ENCODE data around the gene ZNF462. TPM values are rescaled to one million over a fixed set of nuclear protein-coding genes. Genes with fewer than 3 reads are reported as not detected.

ZNF462 gene
- total RNA-seq, 4 donors from 2014 or later, result 9.3 to 13.3 (median 11.4) TPM

- no peak overlapping the region for H3K27ac ChIP-seq
- ATAC-seq (no peak), DNase-seq (no peak)
- H3K4me1 ChIP-seq, result no peaks in the 10 kb centered on the region
- no peaks in the 10 kb centered on the region for H3K27me3 ChIP-seq
- in situ Hi-C loops (cut with MboI; ENCODE audit: low sequenced_read_pairs in 4 of 4) (no loop called here), intact Hi-C loops (cut with DNase I; ENCODE audit: low total_unique reads) (no loop called here)
- H3K4me3 ChIP-seq, result no peak overlapping the region
- no peaks in the 10 kb centered on the region for H3K9me3 ChIP-seq
- no peak for TF ChIP-seq CTCF (IDR thresholded peaks at IDR 0.05 in 4 of 5, conservative IDR thresholded peaks at IDR 0.05 in 1 of 5)
- TF ChIP-seq POLR2A (IDR thresholded peaks at IDR 0.05), result no peak
- H3K36me3 ChIP-seq, result no peaks in the 10 kb centered on the region
These were observed 131.5 kb downstream of the ZNF462 start for GRCh38 chr9:106994463-106994862.

- Histone ChIP-seq H3K27ac (no peak overlapping the region), H3K4me3 (no peak overlapping the region), H3K36me3 (peaks cover 0 to 16% of the 10 kb centered on the region in 2 donors), H3K9me3 (no peaks in the 10 kb centered on the region), H3K27me3 (no peaks in the 10 kb centered on the region), H3K4me1 (no peaks in the 10 kb centered on the region)
- DNase-seq (no peak), ATAC-seq (no peak)
- no peak for TF ChIP-seq CTCF (IDR thresholded peaks at IDR 0.05 in 4 of 5, conservative IDR thresholded peaks at IDR 0.05 in 1 of 5)
- TF ChIP-seq POLR2A (IDR thresholded peaks at IDR 0.05), result no peak
- in situ Hi-C loops (cut with MboI; ENCODE audit: low sequenced_read_pairs in 4 of 4) (no loop called here), intact Hi-C loops (cut with DNase I; ENCODE audit: low total_unique reads) (no loop called here)
These were observed 137.3 kb downstream of the ZNF462 start for GRCh38 chr9:107000218-107000617.

GRCh38 chr9:107005201-107005600, 142.2 kb downstream of the ZNF462 start:
- no peaks in the 10 kb centered on the region for H3K9me3 ChIP-seq
- H3K27ac ChIP-seq, result no peak overlapping the region
- TF ChIP-seq POLR2A (IDR thresholded peaks at IDR 0.05) (no peak), CTCF (IDR thresholded peaks at IDR 0.05 in 4 of 5, conservative IDR thresholded peaks at IDR 0.05 in 1 of 5) (no peak)
- peaks cover 0 to 23% of the 10 kb centered on the region in 2 donors for H3K36me3 ChIP-seq
- H3K4me3 ChIP-seq, result no peak overlapping the region
- H3K27me3 ChIP-seq, result no peaks in the 10 kb centered on the region
- no peaks in the 10 kb centered on the region for H3K4me1 ChIP-seq
- intact Hi-C loops (cut with DNase I; ENCODE audit: low total_unique reads) (no loop called here), in situ Hi-C loops (cut with MboI; ENCODE audit: low sequenced_read_pairs in 4 of 4) (no loop called here)
- DNase-seq, result no peak
- no peak for ATAC-seq

GRCh38 chr9:107007402-107007801, 144.4 kb downstream of the ZNF462 start:
- H3K4me1 ChIP-seq, result no peaks in the 10 kb centered on the region
- no peak overlapping the region for H3K4me3 ChIP-seq
- peaks cover 0 to 35% of the 10 kb centered on the region in 2 donors for H3K36me3 ChIP-seq
- H3K27me3 ChIP-seq, result no peaks in the 10 kb centered on the region
- intact Hi-C loops (cut with DNase I; ENCODE audit: low total_unique reads), result no loop called here
- DNase-seq (no peak), ATAC-seq (no peak)
- TF ChIP-seq POLR2A (IDR thresholded peaks at IDR 0.05), result no peak
- TF ChIP-seq CTCF (IDR thresholded peaks at IDR 0.05 in 4 of 5, conservative IDR thresholded peaks at IDR 0.05 in 1 of 5), result no peak
- H3K27ac ChIP-seq, result no peak overlapping the region
- H3K9me3 ChIP-seq, result no peaks in the 10 kb centered on the region
- in situ Hi-C loops (cut with MboI; ENCODE audit: low sequenced_read_pairs in 4 of 4), result no loop called here

GRCh38 chr9:107008011-107008410, 145.0 kb downstream of the ZNF462 start:
- ATAC-seq, result no peak
- Histone ChIP-seq H3K4me1 (no peaks in the 10 kb centered on the region), H3K36me3 (peaks cover 0 to 32% of the 10 kb centered on the region in 2 donors), H3K9me3 (no peaks in the 10 kb centered on the region), H3K27me3 (no peaks in the 10 kb centered on the region), H3K4me3 (no peak overlapping the region), H3K27ac (no peak overlapping the region)
- intact Hi-C loops (cut with DNase I; ENCODE audit: low total_unique reads) (no loop called here), in situ Hi-C loops (cut with MboI; ENCODE audit: low sequenced_read_pairs in 4 of 4) (no loop called here)
- DNase-seq, result no peak
- TF ChIP-seq CTCF (IDR thresholded peaks at IDR 0.05 in 4 of 5, conservative IDR thresholded peaks at IDR 0.05 in 1 of 5), result no peak
- no peak for TF ChIP-seq POLR2A (IDR thresholded peaks at IDR 0.05)

All from gastrocnemius medialis (tissue), 4 donors.